Measurements from ENCODE around the gene CANT1. TPM values are rescaled to one million over a fixed set of nuclear protein-coding genes. Genes with fewer than 3 reads are reported as not detected.

CANT1 gene
- 10 to 100 TPM in 11 of 12 donors, not detected in 1; 20.7 to 33.6 (median 26.8) TPM for polyA plus RNA-seq (ENCODE audit: insufficient read length in 12 of 12)
- long read RNA-seq, donor 1, transcript CANT1-202 (5 exons, 3,252 nt) = major isoform, 6 of 17 reads
- long read RNA-seq, donor 1, transcript CANT1-201 (4 exons, 3,534 nt) = minor isoform, 5 of 17 reads
- long read RNA-seq, donor 1, partial matches to known transcripts = 0 of 17 reads
- long read RNA-seq, donor 1, other reads (novel, unspliced or antisense) = 0 of 17 reads
- long read RNA-seq, donor 2, transcript CANT1-202 (5 exons, 3,252 nt) = major isoform, 8 of 11 reads
- long read RNA-seq, donor 2, partial matches to known transcripts = 0 of 11 reads
- long read RNA-seq, donor 2, other reads (novel, unspliced or antisense) = 0 of 11 reads
- long read RNA-seq, donor 3, transcript CANT1-202 (5 exons, 3,252 nt) = major isoform, 5 of 6 reads
- long read RNA-seq, donor 3, partial matches to known transcripts = 0 of 6 reads
- long read RNA-seq, donor 3, other reads (novel, unspliced or antisense) = 0 of 6 reads
- long read RNA-seq, donor 4, partial matches to known transcripts = 0 of 2 reads
- long read RNA-seq, donor 4, other reads (novel, unspliced or antisense) = 0 of 2 reads
- long read RNA-seq, donor 5, transcript CANT1-202 (5 exons, 3,252 nt) = major isoform, 8 of 10 reads
- long read RNA-seq, donor 5, partial matches to known transcripts = 0 of 10 reads
- long read RNA-seq, donor 5, other reads (novel, unspliced or antisense) = 0 of 10 reads
- long read RNA-seq, donor 6, partial matches to known transcripts = 0 of 4 reads
- long read RNA-seq, donor 6, other reads (novel, unspliced or antisense) = 0 of 4 reads
- long read RNA-seq, donor 7, transcript CANT1-202 (5 exons, 3,252 nt) = major isoform, 5 of 7 reads
- long read RNA-seq, donor 7, partial matches to known transcripts = 0 of 7 reads
- long read RNA-seq, donor 7, other reads (novel, unspliced or antisense) = 0 of 7 reads
- long read RNA-seq, donor 8, transcript CANT1-202 (5 exons, 3,252 nt) = major isoform, 5 of 11 reads
- long read RNA-seq, donor 8, partial matches to known transcripts = 0 of 11 reads
- long read RNA-seq, donor 8, other reads (novel, unspliced or antisense) = 0 of 11 reads
- long read RNA-seq, donor 9, partial matches to known transcripts = 0 of 2 reads
- long read RNA-seq, donor 9, other reads (novel, unspliced or antisense) = 0 of 2 reads
- long read RNA-seq, donor 10, transcript CANT1-202 (5 exons, 3,252 nt) = major isoform, 5 of 8 reads
- long read RNA-seq, donor 10, partial matches to known transcripts = 0 of 8 reads
- long read RNA-seq, donor 10, other reads (novel, unspliced or antisense) = 0 of 8 reads
- long read RNA-seq, donor 11, partial matches to known transcripts = 0 of 8 reads
- long read RNA-seq, donor 11, other reads (novel, unspliced or antisense) = 0 of 8 reads

DNA sequence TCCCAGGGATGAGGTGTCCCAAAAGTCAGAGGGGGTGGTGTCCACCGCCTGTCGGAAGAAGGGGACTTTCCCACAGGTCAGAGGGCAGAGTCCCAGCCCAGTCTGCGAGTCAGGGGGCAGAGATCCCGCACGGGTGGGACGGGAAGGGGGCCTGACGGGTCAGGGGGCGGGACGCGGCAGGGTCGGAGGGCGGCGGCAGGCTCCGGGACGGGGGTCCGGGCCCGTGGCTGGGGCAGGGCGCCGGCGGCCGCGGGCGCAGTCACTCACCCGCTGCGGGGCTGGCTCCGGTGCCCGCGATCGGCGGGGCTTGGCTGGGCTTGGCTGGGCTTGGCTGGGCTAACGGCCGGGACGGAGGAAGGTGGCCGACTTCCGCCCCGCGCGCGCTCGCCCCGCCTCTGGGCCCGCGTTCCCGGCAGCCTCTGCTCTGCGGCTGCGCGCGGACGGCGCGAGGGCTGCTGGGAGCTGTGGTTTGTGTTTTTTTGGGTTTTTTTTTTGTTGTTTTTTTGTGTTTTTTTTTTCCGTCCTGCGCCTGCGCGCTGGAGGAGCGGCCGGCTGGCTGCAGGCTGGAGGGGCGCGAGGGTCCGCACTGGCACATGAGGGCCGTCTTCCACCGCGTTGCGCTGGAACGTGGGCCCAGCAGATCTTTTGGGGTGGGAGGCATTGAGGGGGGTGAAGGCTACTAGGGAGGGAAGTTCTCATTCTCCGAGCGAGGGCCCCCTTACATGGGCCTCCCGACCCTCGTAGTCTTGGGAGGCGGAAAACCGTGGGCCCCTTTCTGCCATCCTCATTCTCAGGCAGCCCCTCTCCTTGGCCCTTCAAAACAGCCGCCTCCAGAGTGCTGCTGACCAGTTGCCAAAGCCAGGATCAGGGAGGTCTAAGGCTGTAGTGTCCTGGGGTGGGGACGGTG, at the start of gene CANT1:
Gene CANT1, minus strand, starts transcription at position 368 of the 907 bp plus-strand sequence. CDS start 12,142 bp downstream, outside the sequence.
- peak; percentile 90 for DNase-seq

DNA sequence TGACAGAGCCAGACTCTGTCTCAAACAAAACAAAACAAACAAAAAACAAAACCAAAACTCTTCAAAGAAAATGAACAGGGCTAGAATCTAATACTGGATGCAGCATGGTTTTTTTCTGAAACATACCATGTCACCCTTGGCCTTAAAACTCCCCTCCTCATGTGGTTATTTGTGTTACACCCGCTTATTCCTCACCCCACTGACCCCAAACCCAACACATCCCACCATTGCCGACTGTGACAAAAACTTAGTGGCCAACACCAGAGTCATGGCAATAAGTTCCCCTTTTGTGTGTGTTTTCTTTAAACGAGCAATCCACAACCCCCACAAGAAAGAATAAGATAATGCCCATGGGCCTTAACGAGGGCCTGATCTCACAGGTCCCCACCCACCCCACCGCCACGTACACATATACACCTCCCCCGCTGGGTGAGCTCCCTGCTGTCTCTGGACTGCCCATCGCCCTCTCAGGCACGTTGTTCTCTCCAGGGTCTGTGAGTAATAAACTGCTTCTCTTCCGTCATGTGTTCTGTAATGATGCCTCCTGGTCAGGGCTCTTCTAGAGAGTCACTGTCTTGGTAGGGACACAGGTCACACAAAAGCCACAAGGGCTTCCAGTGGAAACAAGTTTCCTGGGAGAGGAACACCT, 48.3 kb upstream of the CANT1 start:
- DNase-seq = no peak

GRCh38 chr17:79055197-79055596, 45.6 kb upstream of the CANT1 start:
- no peak for DNase-seq

GRCh38 chr17:79054200-79054960, 44.8 kb upstream of the CANT1 start:
- DNase-seq = no peak

DNA sequence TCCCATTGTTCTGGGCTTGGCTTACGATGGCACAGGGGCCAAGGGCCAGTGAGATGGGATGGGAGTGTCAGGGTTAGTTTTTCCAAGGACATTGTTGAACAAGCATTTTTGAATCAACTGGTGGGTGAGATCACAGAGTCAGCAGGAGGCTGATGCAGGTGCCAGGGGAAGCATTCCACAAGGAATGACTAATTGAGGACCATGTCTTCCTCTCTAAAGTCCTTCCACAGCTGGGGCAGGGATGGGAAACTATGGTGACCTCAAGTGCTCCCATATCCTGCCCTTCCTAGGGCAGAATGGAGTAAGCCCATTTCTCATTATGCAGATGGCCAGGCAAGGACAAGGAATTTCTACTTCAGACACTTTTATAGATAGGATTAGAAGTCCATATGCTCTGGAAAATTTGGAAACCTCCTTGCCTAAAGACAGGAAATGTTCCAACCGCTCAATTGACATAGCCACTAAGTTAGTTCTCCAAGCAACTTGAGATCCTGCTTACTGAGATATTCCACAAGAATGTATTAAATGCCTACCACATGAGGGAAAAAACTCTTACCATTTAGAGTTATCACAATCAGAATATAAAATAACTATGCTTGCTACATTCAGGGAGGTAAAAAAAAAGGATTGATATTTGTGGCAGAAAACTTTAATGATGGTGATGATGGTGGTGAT, 43.8 kb upstream of the CANT1 start:
- DNase-seq = no peak

DNA sequence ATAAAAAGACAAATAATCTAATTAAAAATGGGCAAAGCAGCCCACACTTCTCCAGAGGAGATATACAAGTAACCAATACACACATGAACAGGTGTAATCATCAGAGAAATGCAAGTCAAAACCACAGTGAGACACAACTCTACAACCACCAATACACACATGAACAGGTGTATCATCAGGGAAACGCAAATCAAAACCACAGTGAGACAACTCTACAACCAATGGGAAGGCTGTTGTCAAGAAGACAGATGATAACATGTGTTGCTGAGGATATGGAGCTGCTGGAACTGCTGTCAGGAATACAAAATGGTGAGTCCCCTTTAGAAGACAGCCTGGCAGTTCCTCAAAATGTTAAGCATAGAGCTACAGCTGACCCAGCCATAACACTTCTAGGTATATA, 42.6 kb upstream of the CANT1 start:
- DNase-seq = no peak

DNA sequence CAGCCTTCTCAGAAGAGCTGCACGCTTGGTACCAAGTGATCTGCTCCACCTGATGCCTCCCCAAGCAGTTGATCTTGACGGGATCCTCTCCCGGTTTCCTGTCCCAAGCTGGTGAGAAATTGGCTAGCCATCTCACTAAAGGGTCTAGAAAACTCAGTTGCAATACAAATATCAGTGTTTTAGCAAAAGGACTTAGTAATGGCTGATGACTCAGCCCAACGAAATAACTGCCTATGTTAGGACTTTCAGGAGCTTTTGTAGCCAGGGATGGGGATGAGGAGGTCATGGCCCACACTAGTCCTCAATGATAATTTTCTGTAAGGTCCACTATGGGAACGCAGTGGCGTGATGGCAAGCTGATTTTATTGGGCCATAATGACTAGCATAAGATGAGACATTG, 41.7 kb upstream of the CANT1 start:
- DNase-seq = no peak

- DNase-seq = no peak
These were observed 41.0 kb upstream of the CANT1 start for GRCh38 chr17:79050551-79050950.

- DNase-seq = no peak
These were observed 40.3 kb upstream of the CANT1 start for GRCh38 chr17:79049821-79050220.

GRCh38 chr17:79048826-79049755, 39.5 kb upstream of the CANT1 start:
- DNase-seq = no peak

DNA sequence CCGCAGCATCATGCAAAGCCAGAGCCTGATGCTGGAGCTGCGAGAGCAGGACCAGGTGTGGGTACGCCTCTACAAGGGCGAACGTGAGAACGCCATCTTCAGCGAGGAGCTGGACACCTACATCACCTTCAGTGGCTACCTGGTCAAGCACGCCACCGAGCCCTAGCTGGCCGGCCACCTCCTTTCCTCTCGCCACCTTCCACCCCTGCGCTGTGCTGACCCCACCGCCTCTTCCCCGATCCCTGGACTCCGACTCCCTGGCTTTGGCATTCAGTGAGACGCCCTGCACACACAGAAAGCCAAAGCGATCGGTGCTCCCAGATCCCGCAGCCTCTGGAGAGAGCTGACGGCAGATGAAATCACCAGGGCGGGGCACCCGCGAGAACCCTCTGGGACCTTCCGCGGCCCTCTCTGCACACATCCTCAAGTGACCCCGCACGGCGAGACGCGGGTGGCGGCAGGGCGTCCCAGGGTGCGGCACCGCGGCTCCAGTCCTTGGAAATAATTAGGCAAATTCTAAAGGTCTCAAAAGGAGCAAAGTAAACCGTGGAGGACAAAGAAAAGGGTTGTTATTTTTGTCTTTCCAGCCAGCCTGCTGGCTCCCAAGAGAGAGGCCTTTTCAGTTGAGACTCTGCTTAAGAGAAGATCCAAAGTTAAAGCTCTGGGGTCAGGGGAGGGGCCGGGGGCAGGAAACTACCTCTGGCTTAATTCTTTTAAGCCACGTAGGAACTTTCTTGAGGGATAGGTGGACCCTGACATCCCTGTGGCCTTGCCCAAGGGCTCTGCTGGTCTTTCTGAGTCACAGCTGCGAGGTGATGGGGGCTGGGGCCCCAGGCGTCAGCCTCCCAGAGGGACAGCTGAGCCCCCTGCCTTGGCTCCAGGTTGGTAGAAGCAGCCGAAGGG, 38.6 kb upstream of the CANT1 start:
- DNase-seq = no peak

DNA sequence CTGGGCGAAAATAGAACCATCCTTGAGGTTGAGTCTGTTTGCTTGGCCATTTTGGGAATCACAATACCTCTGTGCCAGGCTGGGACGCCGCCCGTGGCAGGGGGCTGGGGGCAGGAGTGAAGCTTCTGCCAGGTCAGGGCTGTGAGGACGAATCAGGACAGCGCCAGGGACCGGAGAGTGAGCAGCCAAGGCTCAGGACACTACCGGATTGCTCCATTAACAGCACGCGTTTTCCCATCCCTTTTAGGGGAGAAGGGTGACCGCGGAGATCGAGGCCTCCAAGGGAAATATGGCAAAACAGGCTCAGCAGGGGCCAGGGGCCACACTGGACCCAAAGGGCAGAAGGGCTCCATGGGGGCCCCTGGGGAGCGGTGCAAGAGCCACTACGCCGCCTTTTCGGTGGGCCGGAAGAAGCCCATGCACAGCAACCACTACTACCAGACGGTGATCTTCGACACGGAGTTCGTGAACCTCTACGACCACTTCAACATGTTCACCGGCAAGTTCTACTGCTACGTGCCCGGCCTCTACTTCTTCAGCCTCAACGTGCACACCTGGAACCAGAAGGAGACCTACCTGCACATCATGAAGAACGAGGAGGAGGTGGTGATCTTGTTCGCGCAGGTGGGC, 37.8 kb upstream of the CANT1 start:
- DNase-seq = no peak

DNA sequence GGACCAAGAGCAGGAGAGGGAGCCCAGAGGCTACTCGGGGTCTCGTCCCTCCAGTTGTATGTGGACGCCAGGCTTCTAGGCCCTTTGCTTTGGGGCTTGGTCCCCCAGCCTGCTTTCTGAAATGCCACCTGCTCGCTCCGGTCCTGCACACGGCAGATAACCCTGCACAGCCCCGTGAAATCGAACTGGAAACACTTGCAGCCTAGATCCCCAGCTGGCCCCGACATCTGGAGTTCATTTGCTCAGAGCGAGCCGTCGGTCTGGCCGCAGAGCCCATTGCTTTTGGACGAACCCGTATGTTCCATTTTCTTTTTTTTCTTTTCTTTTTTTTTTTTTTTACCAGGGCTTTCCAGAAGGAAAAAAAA, 37.3 kb upstream of the CANT1 start:
- peak; percentile 88 for DNase-seq

DNA sequence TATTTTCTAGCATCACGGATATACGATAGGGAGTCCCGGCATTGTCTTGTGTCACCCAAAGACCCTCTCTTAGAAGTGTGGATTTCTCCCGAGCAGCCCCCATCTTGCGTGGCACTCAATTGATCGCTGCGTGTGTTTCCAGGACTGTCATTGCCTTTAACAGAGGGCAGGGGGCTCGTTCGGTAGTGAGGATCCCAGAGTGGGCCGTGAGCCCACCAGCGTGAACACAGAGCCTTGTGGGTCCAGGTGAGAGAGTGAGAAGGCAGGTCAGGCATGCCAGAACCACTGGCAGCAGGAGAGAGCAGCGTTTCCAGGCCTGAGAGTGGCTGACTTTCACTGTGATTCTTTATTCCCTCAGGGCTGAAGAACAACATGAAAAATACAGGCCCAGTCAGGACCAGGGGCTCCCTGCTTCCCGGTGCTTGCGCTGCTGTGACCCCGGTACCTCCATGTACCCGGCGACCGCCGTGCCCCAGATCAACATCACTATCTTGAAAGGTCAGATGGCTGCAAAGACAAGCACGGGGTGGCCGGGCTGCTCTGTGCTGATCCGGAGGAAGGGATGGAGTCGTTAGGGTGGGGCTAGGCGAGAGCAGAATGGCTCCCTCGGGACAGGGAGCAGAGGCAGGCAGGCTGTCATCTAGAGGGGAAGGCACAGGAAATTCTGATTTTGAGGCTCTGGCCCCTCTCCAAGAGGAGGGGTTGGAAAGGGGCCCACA, 36.8 kb upstream of the CANT1 start:
- no peak for DNase-seq

DNA sequence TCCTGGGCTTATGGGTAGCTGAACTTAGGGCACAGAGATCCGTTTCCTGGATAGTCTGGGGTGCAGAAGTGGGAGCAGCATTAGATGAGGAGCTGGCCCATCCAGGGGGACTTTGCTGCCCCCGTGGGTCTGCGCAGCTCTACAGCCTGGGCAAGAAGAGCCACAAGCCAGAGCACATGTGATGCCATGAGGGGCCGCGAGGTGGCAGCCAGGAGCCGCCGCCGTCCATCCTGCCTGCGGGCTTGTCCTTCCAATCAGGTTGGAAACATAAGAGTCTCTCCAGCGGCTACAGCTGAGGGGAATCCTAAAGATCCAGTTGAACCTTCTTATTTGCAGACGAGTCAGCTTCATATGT, 36.3 kb upstream of the CANT1 start:
- DNase-seq = peak; percentile 83

Measured in muscle of arm (tissue), 14 donors.